Measurements from ENCODE around the gene ATP5PB.

Gene ATP5PB

DNA sequence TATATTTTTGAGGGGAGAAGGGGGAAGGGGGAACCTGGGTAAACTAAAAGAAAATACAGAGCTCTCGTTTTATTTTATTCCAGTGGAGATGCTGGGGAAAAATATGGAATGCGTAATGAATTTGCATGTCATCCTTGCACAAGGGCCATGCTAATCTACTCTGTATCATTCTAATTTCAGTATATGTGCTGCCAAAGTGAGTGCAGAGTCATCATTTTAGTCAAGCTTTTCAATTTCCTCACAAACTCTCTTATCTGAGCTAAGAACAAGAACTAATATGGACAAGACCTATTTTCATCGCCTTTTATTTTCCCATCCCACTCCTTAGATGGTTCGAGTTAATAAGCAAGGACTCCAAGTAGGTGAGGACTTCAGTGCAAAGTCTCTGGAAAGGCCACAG, 41.0 kb downstream of the ATP5PB start:
- FAIRE-seq (no peak), DNase-seq (ENCODE audit: insufficient read length, low spot score) (no peak)
- TF ChIP-seq, protein P1, sequence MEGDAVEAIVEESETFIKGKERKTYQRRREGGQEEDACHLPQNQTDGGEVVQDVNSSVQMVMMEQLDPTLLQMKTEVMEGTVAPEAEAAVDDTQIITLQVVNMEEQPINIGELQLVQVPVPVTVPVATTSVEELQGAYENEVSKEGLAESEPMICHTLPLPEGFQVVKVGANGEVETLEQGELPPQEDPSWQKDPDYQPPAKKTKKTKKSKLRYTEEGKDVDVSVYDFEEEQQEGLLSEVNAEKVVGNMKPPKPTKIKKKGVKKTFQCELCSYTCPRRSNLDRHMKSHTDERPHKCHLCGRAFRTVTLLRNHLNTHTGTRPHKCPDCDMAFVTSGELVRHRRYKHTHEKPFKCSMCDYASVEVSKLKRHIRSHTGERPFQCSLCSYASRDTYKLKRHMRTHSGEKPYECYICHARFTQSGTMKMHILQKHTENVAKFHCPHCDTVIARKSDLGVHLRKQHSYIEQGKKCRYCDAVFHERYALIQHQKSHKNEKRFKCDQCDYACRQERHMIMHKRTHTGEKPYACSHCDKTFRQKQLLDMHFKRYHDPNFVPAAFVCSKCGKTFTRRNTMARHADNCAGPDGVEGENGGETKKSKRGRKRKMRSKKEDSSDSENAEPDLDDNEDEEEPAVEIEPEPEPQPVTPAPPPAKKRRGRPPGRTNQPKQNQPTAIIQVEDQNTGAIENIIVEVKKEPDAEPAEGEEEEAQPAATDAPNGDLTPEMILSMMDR (IDR thresholded peaks at IDR 0.05; ENCODE audit: insufficient read depth, missing control alignments) = no peak

DNA sequence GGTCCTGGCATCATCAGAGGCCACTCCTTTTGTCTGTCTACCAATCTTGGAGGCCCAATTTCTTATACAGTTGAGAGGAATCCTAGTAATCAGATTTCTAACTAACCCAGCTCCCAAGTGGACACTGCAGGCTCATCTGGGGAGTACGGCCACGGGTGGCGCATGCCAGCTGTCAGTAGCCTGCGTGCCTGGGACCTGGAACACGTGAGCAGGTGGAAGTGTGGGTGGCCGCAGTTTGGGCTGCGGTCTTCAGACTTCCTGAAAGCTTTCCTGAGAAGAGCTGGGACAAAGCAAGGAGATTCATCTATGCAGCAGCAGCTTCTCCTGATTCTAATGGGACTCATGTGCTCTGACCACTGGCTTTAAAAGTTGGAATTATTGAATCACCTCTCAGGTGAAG, 41.8 kb downstream of the ATP5PB start:
- TF ChIP-seq, protein P1 (IDR thresholded peaks at IDR 0.05; ENCODE audit: insufficient read depth, missing control alignments) = no peak
- DNase-seq (ENCODE audit: insufficient read length, low spot score) = no peak
- no peak for FAIRE-seq

DNA sequence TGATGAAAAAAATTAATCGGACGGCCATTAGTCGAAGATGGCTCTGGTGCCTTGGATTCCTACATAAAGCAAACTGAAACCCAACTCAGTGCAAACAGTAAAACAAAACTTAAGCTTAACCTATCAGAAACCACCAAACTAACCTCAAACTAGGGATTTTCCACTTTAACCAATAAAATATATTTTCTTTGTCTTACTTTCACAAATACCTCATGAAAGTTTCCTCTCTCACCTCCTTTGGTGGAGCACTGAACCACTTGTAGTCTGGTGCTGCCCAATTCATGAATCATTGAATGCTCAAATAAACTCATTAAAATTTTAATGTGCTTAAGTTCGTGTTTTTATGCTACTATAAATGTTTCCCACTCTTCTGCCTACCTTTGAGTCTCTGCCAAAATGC, 47.1 kb downstream of the ATP5PB start:
- TF ChIP-seq, protein P1 (IDR thresholded peaks at IDR 0.05; ENCODE audit: insufficient read depth, missing control alignments) = no peak
- FAIRE-seq = no peak
- no peak for DNase-seq (ENCODE audit: insufficient read length, low spot score)

DNA sequence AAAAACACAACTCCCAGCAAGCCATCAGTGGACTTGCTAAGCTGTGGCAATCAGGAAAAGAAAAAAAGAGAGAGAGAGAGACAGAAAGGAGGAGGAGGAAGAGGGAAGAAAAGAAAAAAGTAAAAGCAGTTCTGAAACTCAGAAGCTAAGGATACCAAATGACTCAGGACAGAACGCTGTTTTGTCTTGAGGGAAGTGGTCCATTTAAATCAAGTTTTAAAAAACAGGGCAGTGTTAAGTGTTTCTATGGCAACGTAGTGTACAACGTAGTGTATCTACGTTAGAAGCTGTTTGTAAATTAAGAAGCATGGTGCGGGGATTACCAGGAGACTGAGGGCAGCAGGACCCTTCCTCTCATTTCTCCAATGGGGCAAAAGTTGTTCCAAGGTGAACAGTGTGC, 48.3 kb downstream of the ATP5PB start:
- TF ChIP-seq, protein P1 (IDR thresholded peaks at IDR 0.05; ENCODE audit: insufficient read depth, missing control alignments) = no peak
- DNase-seq (ENCODE audit: insufficient read length, low spot score) (no peak), FAIRE-seq (no peak)

DNA sequence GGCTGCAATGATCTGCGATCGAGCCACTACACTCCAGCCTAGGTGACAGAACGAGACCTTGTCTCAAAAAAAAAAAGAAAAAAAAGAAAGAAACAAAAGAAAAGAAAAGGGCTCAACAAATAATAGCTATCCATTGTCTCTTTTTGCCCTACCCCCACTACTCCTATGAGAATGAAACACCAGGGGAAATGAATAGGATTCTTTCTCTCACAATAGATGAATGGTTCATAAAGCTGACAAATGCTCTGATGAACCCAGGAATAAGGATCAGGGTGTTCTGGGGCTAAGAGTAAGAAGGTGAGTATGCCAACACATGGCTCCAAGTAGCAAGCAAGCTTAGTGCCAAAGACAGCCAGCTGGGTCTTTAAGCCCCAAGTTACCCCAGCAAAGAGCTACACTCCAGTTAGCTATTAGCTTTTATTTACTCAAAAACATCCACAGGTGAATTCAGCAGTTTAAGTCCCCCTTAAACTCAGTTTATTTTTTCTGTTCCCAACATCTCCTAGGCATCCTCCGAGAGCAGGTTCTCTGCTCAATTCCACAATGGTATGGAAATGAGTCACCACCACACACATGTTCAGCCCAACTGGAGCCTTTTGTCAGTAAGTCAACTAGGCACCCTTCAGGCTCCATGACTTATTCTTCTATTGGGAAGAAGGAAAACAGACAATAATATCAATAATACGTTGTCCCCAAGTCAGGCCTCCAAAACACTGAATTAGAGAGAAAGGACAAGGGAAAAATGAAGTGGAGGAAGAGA, 49.9 kb downstream of the ATP5PB start:
- FAIRE-seq = no peak
- no peak for DNase-seq (ENCODE audit: insufficient read length, low spot score)
- TF ChIP-seq, protein P1 (IDR thresholded peaks at IDR 0.05; ENCODE audit: insufficient read depth, missing control alignments) = no peak

DNA sequence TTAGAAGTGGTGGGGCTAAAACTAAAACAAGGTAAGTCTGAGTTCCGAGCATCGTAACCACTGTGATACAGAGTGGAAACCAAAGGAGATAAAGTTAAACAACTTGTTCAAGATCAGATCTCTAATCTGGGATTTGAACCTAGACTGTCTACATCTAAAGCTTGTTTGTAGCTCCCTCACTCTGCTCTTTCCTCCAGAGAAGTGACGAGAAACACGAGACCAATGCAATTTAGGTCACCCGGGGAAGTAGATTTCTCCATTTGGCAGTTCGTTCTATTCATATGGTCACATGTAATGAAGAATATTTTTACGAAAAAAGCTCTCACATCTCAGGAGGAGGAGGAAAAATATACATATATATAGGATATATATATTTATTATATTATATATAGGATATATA, 52.4 kb downstream of the ATP5PB start:
- no peak for DNase-seq (ENCODE audit: insufficient read length, low spot score)
- TF ChIP-seq, protein P1 (IDR thresholded peaks at IDR 0.05; ENCODE audit: insufficient read depth, missing control alignments) = no peak
- FAIRE-seq = no peak

DNA sequence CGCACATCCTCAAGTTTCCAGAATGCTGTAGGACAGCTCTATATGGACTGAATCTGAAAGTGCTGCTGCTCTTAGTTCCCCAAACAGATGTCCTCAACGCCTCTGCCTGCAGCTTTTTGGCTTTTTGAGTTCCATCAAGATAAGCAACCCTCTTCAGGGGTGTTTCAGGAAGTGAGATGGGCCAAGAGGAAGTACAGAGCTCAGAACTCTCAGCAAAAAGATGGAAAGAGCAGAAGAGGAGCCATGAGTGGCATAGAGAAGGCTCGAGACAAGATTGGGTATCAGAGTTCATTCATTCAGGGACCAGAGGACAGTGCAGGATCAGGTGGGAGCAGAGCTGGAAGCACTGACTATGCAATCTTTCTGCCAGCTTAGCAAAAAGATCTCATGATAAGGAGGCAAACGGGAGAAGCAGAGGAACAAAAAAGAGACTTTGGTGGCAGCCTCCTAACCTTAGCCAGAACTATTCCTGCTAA, 54.4 kb downstream of the ATP5PB start, which contains the start of the genes ADORA3 and TMIGD3:
TSS of gene ADORA3 (minus strand) at position 49 of the 476 bp plus-strand sequence. CDS start 279 bp downstream, outside the sequence.
TSS of gene TMIGD3 (minus strand) at position 49 of the 476 bp plus-strand sequence. CDS start 279 bp downstream, outside the sequence.
- no peak for DNase-seq (ENCODE audit: insufficient read length, low spot score)
- TF ChIP-seq, protein P1 (IDR thresholded peaks at IDR 0.05; ENCODE audit: insufficient read depth, missing control alignments) = no peak

More for the DNA sequence above, 54.4 kb downstream of the ATP5PB start, which contains the start of the genes ADORA3 and TMIGD3:
- no peak for FAIRE-seq
